SHP77 treated with DMSO at 0.1 percent for 48 hours (cell line): ENCODE measurements around the gene ZNF513.

Source experiments
- DNase-seq: peaks from one replicate; lab custom pipeline; 2025; lab: John Stamatoyannopoulos, UW

ZNF513 gene

GRCh38 chr2:27381577-27382181 is 1.1 kb upstream of the ZNF513 start:
- DNase-seq = no peak

GRCh38 chr2:27379836-27380625 is 503 bp downstream of the ZNF513 start:
- DNase-seq = no peak

- DNase-seq = no peak
These were observed 1.1 kb downstream of the ZNF513 start for GRCh38 chr2:27379383-27379835.

- DNase-seq = no peak
These were observed 1.7 kb downstream of the ZNF513 start for GRCh38 chr2:27378809-27379290.

- no peak for DNase-seq
These were observed 2.3 kb downstream of the ZNF513 start for GRCh38 chr2:27378096-27378808.

- no peak for DNase-seq
These were observed 2.9 kb downstream of the ZNF513 start for GRCh38 chr2:27377618-27378095.

GRCh38 chr2:27376866-27377617 is 3.5 kb downstream of the ZNF513 start:
- no peak for DNase-seq

- DNase-seq = no peak
These were observed 4.2 kb downstream of the ZNF513 start for GRCh38 chr2:27376151-27376865.

GRCh38 chr2:27375513-27376099 is 4.9 kb downstream of the ZNF513 start:
- no peak for DNase-seq

GRCh38 chr2:27373567-27373966 is 7.0 kb downstream of the ZNF513 start:
- no peak for DNase-seq

- DNase-seq = no peak
These were observed 7.6 kb downstream of the ZNF513 start for GRCh38 chr2:27372937-27373336.

GRCh38 chr2:27370816-27371620 is 9.5 kb downstream of the ZNF513 start:
- no peak for DNase-seq

- peak; percentile 94 for DNase-seq
These were observed 10.3 kb downstream of the ZNF513 start, which contains the start of the genes EIF2B4 and SNX17 for GRCh38 chr2:27370026-27370815. Gene EIF2B4, minus strand, starts transcription at chr2:27370338. Its CDS starts 24 bp downstream, at chr2:27370314. Gene SNX17, plus strand, starts transcription at chr2:27370616. Its CDS starts 128 bp downstream, at chr2:27370744.

- DNase-seq = no peak
These were observed 11.0 kb downstream of the ZNF513 start for GRCh38 chr2:27369471-27370025.

- DNase-seq = no peak
These were observed 16.6 kb downstream of the ZNF513 start for GRCh38 chr2:27363933-27364332.

- DNase-seq = no peak
These were observed 17.7 kb downstream of the ZNF513 start for GRCh38 chr2:27362678-27363420.

- DNase-seq = peak; percentile 93
These were observed 24.0 kb downstream of the ZNF513 start, which contains the start of gene GTF3C2 for GRCh38 chr2:27356382-27357181. Gene GTF3C2, minus strand, starts transcription at chr2:27356764. Its CDS starts 13,210 bp downstream, at chr2:27343554.
